MM.1S (cell line): ENCODE results near the gene RBM4.

Source experiments
- DNase-seq: peaks from one replicate; pipeline ENCODE4 v3.0.0-alpha.2; 2015
- H2AFZ ChIP-seq: fragments of 300-600 bp; sonication (generic); 2 replicates; pipeline ENCODE4 v1.6.0; 2016; ENCODE audit warnings: antibody characterized with exemption, low read length
- H3F3A ChIP-seq: fragments of 300-600 bp; sonication (generic); 2 replicates; pipeline ENCODE4 v1.6.1; 2016; ENCODE audit warnings: mild to moderate bottlenecking, antibody characterized with exemption, low read length, moderate library complexity, mixed read lengths; ENCODE audit not compliant: insufficient read depth
- H3K27ac ChIP-seq: fragments of 300-600 bp; sonication (generic); 2 replicates; pipeline ENCODE4 v1.5.1; 2016; ENCODE audit warnings: mild to moderate bottlenecking, low read length
- H3K27me3 ChIP-seq: fragments of 300-600 bp; sonication (generic); replicated peaks from 2 replicates; pipeline ENCODE4 v1.6.0; 2016; ENCODE audit warnings: low read length; ENCODE audit not compliant: insufficient read depth
- H3K36me3 ChIP-seq: fragments of 300-600 bp; sonication (generic); replicated peaks from 2 replicates; pipeline ENCODE4 v1.6.1; 2016; ENCODE audit warnings: mild to moderate bottlenecking, low read length, mixed read lengths; ENCODE audit not compliant: insufficient read depth
- H3K4me1 ChIP-seq: fragments of 300-600 bp; sonication (generic); 2 replicates; pipeline ENCODE4 v1.6.1; 2016; ENCODE audit warnings: low read length, mixed read lengths
- H3K4me2 ChIP-seq: fragments of 300-600 bp; sonication (generic); 2 replicates; pipeline ENCODE4 v1.6.0; 2016; ENCODE audit warnings: low read depth, low read length
- H3K4me3 ChIP-seq: fragments of 300-600 bp; sonication (generic); 2 replicates; pipeline ENCODE4 v1.5.1; 2016; ENCODE audit warnings: low read length, mixed read lengths
- H3K79me2 ChIP-seq: fragments of 300-600 bp; sonication (generic); 2 replicates; pipeline ENCODE4 v1.6.1; 2016; ENCODE audit warnings: mixed run types, low read length, mixed read lengths
- H3K9ac ChIP-seq: fragments of 300-600 bp; sonication (generic); 2 replicates; pipeline ENCODE4 v1.6.1; 2016; ENCODE audit warnings: low read length, mixed read lengths
- H3K9me2 ChIP-seq: fragments of 300-600 bp; sonication (generic); replicated peaks from 2 replicates; pipeline ENCODE4 v1.6.1; 2016; ENCODE audit warnings: mild to moderate bottlenecking, low read length, mixed read lengths; ENCODE audit not compliant: insufficient read depth
- H3K9me3 ChIP-seq: fragments of 300-600 bp; sonication (generic); replicated peaks from 2 replicates; pipeline ENCODE4 v1.6.1; 2016; ENCODE audit warnings: mild to moderate bottlenecking, low read length, mixed read lengths; ENCODE audit not compliant: insufficient read depth
- H4K20me1 ChIP-seq: fragments of 300-600 bp; sonication (generic); 2 replicates; pipeline ENCODE4 v1.6.1; 2016; ENCODE audit warnings: mild to moderate bottlenecking, low read length, moderate library complexity, mixed read lengths; ENCODE audit not compliant: insufficient read depth
- CTCF ChIP-seq: fragments of 300-600 bp; sonication (generic); IDR thresholded peaks from 2 replicates; pipeline ENCODE4 v1.5.1; 2016; ENCODE audit warnings: antibody characterized with exemption, low read length, mixed read lengths
- EZH2 ChIP-seq: fragments of 300-600 bp; sonication (generic); optimal IDR thresholded peaks from 2 replicates; pipeline ENCODE3; 2017; ENCODE audit warnings: low read depth, mild to moderate bottlenecking, antibody characterized with exemption, low read length, mixed read lengths
- EZH2phosphoT487 ChIP-seq: fragments of 300-600 bp; sonication (generic); IDR thresholded peaks from 2 replicates; pipeline ENCODE4 v1.6.1; 2018; ENCODE audit warnings: antibody characterized with exemption, low read length

RBM4 gene

GRCh38 chr11:66676282-66676919 is 37.9 kb downstream of the RBM4 start:
- H2AFZ ChIP-seq, result no peak overlapping the region
- H3K27me3 ChIP-seq, result no peaks in the 10 kb centered on the region
- no peaks in the 10 kb centered on the region for H3K9me2 ChIP-seq
- no peaks in the 10 kb centered on the region for H3K4me1 ChIP-seq
- no peak overlapping the region for H3K4me2 ChIP-seq
- H4K20me1 ChIP-seq, result no peaks in the 10 kb centered on the region
- no peak overlapping the region for H3K4me3 ChIP-seq
- H3K36me3 ChIP-seq, result no peaks in the 10 kb centered on the region
- no peak overlapping the region for H3K27ac ChIP-seq
- no peak overlapping the region for H3K9ac ChIP-seq
- no peak for TF ChIP-seq EZH2
- no peak for TF ChIP-seq CTCF
- TF ChIP-seq EZH2phosphoT487, result no peak
- no peak for DNase-seq
- peaks cover 11% of the 10 kb centered on the region for H3F3A ChIP-seq
- no peaks in the 10 kb centered on the region for H3K9me3 ChIP-seq
- peaks cover 33% of the 10 kb centered on the region for H3K79me2 ChIP-seq

GRCh38 chr11:66676931-66677598 is 38.6 kb downstream of the RBM4 start:
- no peaks in the 10 kb centered on the region for H4K20me1 ChIP-seq
- H3K27ac ChIP-seq, result peak overlapping the region; percentile 86; the same call in 1 of the 2 replicates
- peak overlapping the region; percentile 87 for H2AFZ ChIP-seq

GRCh38 chr11:66677599-66678375 is 39.3 kb downstream of the RBM4 start, which contains the start of gene RBM4B:
Gene RBM4B, minus strand, starts transcription at chr11:66677887. Its CDS starts 808 bp downstream, at chr11:66677079.
- Histone ChIP-seq H3K9me3 (no peaks in the 10 kb centered on the region), H3F3A (peaks cover 11% of the 10 kb centered on the region), H3K27me3 (no peaks in the 10 kb centered on the region), H3K9me2 (no peaks in the 10 kb centered on the region), H4K20me1 (no peaks in the 10 kb centered on the region), H3K36me3 (no peaks in the 10 kb centered on the region), H3K4me2 (peak within 1 kb of the TSS; percentile 83), H3K4me3 (peak within 1 kb of the TSS; percentile 77), H3K9ac (peak within 1 kb of the TSS; percentile 80), H3K4me1 (no peaks in the 10 kb centered on the region), H2AFZ (peak within 1 kb of the TSS; percentile 87), H3K79me2 (peaks cover 27% of the 10 kb centered on the region), H3K27ac (peak within 1 kb of the TSS; percentile 86)
- TF ChIP-seq EZH2phosphoT487 (no peak), EZH2 (no peak), CTCF (no peak)
- DNase-seq, result peak; percentile 94

More at GRCh38 chr11:66676931-66677598, 38.6 kb downstream of the RBM4 start:
- Histone ChIP-seq H3K9me2 (no peaks in the 10 kb centered on the region), H3K9me3 (no peaks in the 10 kb centered on the region), H3K79me2 (peaks cover 27% of the 10 kb centered on the region), H3K9ac (peak overlapping the region; percentile 80), H3K27me3 (no peaks in the 10 kb centered on the region), H3K4me3 (peak overlapping the region; percentile 77), H3K36me3 (no peaks in the 10 kb centered on the region), H3K4me2 (peak overlapping the region; percentile 83), H3K4me1 (no peaks in the 10 kb centered on the region), H3F3A (peaks cover 11% of the 10 kb centered on the region)
- no peak for DNase-seq
- TF ChIP-seq CTCF (no peak), EZH2 (no peak), EZH2phosphoT487 (no peak)
